Activated T-helper 1 cell treated with anti-CD3 and anti-CD28 coated beads, Interleukin-12 subunit alpha, Interleukin-12 subunit beta, Interleukin-2, Interleukin-4 antibody, amounts not matched to agents 30 ng/mL and 10 ng/mL and 1 ng/mL, durations not matched to agents 14 hours and 24 hours and 36 hours (primary cell): ENCODE data around the gene PLOD3. TPM values are rescaled to one million over a fixed set of nuclear protein-coding genes. Genes with fewer than 3 reads are reported as not detected.
A peak's percentile ranks its signal among the peaks of the same experiment; 100 is the strongest.

ENCODE experiments used
- DNase-seq: peaks from one replicate; pipeline ENCODE4 v3.0.0; 2021; ENCODE audit warnings: low spot score
- H3K27ac Mint-ChIP-seq: one replicate; pipeline ENCODE4 v1.8.0; 2021; ENCODE audit warnings: mild to moderate bottlenecking, mixed read lengths
- H3K27me3 Mint-ChIP-seq: one replicate; pipeline ENCODE4 v1.8.0; 2022; ENCODE audit warnings: mild to moderate bottlenecking, moderate library complexity, mixed read lengths; ENCODE audit not compliant: insufficient read depth
- H3K36me3 Mint-ChIP-seq: one replicate; pipeline ENCODE4 v1.8.0; 2021; ENCODE audit warnings: low read depth, mixed read lengths
- H3K4me1 Mint-ChIP-seq: one replicate; pipeline ENCODE4 v1.8.0; 2021; ENCODE audit warnings: low read depth, mixed read lengths
- H3K4me3 Mint-ChIP-seq: one replicate; pipeline ENCODE4 v1.8.0; 2021; ENCODE audit warnings: mild to moderate bottlenecking, moderate library complexity, mixed read lengths
- H3K9me3 Mint-ChIP-seq: one replicate; pipeline ENCODE4 v1.8.0; 2021; ENCODE audit warnings: mixed read lengths
- intact Hi-C: fragments of 100-400 bp; cut with micrococcal nuclease; formaldehyde crosslinking; loops from one replicate; pipeline ENCODE4 v1.15.1; 2024
- total RNA-seq: library from RNA; stranded (reverse); gene quantifications from 2 replicates; pipeline ENCODE4 v1.2.3, GENCODE V29; 2022

The PLOD3 gene
- total RNA-seq, 1 donor from 2014 or later = 65.2 TPM

DNA sequence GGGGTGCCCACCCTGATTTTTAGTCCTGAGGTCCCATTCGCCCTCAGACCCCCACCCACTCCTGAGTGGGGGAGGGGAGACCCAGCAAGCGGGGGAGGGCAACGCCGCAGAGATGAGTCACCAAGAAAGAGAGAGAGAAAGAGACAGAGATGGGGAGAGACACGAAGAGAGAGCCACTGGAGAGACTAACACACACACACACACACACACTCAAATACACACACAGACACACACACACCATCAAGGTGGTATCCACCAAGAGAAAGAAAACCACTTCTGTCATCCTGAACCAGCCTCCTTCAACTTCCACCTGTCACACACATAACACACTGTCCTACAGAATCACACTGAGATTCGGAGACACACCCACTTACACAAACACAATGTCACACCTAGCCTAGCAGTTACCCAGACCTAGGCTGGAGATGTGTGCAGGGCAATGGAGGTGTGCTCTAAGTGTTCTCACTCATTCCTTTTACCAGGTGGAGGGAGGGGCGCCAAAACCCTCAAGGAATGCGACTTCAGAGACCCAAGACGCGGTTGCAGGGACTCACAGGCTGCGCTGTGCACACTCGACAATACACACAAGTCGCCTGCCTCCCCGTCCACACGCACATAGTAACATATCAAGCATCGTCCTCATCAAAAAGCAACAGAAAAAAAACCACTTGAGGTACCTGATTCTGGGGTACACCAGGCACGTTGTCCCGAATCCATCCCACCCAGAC is 48.1 kb downstream of the PLOD3 start:
- peaks cover 82% of the 10 kb centered on the region for H3K27me3 Mint-ChIP-seq
- intact Hi-C loops = loop anchor here (1.0 kb wide), 1 partner anchor 25 kb away; no protein-coding TSS in a partner anchor
- no peaks in the 10 kb centered on the region for H3K9me3 Mint-ChIP-seq
- H3K27ac Mint-ChIP-seq = peak overlapping the region; percentile 77
- H3K4me3 Mint-ChIP-seq = peak overlapping the region; percentile 71
- no peak for DNase-seq
- peaks cover 75% of the 10 kb centered on the region for H3K4me1 Mint-ChIP-seq
- H3K36me3 Mint-ChIP-seq = peaks cover 3% of the 10 kb centered on the region

DNA sequence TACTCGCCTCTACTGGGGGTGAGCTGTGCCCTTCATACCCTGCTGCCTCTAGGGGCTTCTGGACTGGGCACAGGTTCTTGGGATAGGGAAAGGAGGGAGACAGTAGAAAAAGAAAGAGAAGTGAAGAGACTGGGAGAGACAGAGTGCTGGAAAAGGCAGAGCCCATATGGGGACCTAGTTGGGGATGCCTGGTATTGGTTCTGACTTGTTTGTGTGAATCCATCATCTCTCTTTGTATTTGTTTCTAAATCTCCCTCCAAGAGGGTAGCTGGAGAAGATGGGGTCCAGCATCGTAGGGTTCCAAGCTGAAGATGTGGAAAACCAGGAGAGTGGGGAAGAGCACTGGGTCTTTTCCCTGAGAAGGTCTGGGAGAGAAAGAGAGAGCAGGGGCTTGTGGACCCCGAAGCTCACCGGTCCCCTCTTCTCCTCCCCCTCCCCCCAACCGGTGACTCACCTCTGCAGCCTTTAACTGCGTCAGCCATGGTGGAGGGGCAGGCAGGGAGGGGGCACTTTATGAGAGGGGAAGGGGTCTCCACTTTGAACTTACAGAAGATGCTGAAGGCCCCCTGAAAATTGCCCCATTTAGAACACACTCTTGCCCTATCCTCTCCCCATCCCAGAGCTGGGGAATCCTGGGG is 48.9 kb downstream of the PLOD3 start:
- intact Hi-C loops = loop anchor here (1.0 kb wide), 1 partner anchor 24 kb away; no protein-coding TSS in a partner anchor
- Mint-ChIP-seq H3K4me3 (peak overlapping the region; percentile 27), H3K36me3 (peaks cover 3% of the 10 kb centered on the region), H3K4me1 (peaks cover 69% of the 10 kb centered on the region), H3K27me3 (peaks cover 77% of the 10 kb centered on the region), H3K27ac (no peak overlapping the region), H3K9me3 (no peaks in the 10 kb centered on the region)
- DNase-seq = no peak

DNA sequence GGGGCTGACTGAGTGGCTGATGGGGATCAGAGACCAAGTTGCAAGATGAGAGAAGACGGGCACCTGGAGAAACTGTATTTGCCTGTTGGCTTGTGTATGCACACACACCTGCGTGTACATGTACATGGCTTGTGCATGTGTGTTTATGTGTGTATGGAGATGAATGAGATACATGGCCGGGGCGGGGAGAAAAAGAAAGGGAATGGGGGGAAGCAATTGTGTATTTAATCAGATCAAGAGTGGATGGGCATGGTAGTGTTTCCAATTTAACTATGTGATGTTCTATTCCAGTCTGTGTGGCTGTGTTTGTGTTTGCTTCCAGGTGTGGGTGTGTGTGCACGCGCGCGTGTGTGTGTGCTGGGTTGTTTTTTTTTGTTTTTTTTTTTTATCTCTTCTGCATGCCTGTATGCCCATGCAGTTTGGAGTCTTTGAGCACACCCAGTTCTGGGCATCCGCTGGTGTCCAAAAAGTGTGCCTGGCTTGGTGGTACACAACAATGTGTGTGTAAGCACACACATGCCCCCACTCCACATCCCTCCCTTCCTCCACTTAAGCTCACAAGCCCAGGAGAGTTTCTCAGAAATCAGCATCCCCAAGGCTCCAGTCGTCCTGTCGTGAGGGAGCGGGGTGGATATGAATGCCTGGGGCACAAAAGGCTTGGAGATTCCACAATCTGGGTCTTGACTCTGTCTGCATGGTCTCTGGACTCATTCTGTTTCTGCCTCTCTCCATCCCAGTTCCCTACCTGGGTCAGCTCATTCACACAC is 49.6 kb downstream of the PLOD3 start:
- H3K4me1 Mint-ChIP-seq = peaks cover 69% of the 10 kb centered on the region
- H3K9me3 Mint-ChIP-seq = no peaks in the 10 kb centered on the region
- peaks cover 75% of the 10 kb centered on the region for H3K27me3 Mint-ChIP-seq
- DNase-seq = no peak
- no peak overlapping the region for H3K4me3 Mint-ChIP-seq
- peaks cover 3% of the 10 kb centered on the region for H3K36me3 Mint-ChIP-seq
- intact Hi-C loops = no loop called here
- peak overlapping the region; percentile 19 for H3K27ac Mint-ChIP-seq

DNA sequence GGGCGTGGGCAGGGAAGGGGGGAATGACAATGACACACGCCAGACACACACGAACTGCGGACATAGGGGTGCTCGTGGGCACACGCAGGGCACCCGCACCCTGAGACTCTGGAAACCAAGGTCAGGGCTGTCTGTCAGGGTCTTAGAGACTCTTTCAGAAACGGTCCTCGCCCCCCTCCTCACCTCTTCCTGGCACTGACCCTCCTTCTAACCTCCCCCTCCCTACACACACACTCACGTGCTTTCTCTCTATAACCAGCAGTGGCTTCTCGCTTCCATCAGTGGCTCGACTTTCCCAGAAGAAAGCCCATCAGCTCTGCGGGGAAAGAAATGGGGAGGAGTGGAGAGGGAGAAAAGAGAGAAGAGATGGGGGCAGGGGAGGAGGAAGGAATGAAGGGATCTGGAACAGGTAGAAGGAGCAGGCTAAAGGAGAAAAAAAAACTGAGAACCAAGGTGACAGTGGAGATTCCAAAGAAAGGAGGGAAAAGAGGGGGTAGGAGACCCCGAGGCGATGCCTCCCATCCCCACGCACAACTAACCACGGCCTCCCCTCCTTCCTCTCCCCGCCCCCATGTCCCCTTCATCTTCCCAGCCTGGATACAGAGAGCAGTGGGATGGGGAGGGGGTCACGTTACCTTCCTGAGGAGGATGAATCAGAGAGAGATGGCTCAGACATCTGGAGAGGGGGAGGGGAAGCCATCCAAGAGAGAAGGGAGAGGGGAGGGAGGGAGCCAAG is 50.3 kb downstream of the PLOD3 start:
- Mint-ChIP-seq H3K27ac (no peak overlapping the region), H3K9me3 (no peaks in the 10 kb centered on the region), H3K27me3 (peaks cover 77% of the 10 kb centered on the region), H3K36me3 (peaks cover 3% of the 10 kb centered on the region), H3K4me1 (peaks cover 69% of the 10 kb centered on the region), H3K4me3 (peak overlapping the region; percentile 26)
- no peak for DNase-seq
- intact Hi-C loops = no loop called here

DNA sequence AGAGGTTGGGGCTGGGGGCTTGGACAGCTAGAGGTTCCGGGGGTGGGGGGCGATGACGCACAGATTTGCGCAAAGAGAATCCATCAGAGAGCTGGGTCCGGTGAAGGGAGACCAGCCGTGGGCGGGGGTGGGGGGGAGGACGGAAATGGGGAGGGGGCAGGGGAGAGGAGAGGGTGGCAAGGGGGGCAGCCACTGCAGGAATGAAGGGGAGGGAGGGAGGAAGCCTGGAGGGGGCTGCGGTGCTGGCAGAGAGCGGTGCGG is 50.8 kb downstream of the PLOD3 start:
- peaks cover 65% of the 10 kb centered on the region for H3K4me1 Mint-ChIP-seq
- intact Hi-C loops = no loop called here
- H3K9me3 Mint-ChIP-seq = no peaks in the 10 kb centered on the region
- peaks cover 3% of the 10 kb centered on the region for H3K36me3 Mint-ChIP-seq
- no peak overlapping the region for H3K27ac Mint-ChIP-seq
- H3K4me3 Mint-ChIP-seq = peak overlapping the region; percentile 26
- no peak for DNase-seq
- peaks cover 73% of the 10 kb centered on the region for H3K27me3 Mint-ChIP-seq

DNA sequence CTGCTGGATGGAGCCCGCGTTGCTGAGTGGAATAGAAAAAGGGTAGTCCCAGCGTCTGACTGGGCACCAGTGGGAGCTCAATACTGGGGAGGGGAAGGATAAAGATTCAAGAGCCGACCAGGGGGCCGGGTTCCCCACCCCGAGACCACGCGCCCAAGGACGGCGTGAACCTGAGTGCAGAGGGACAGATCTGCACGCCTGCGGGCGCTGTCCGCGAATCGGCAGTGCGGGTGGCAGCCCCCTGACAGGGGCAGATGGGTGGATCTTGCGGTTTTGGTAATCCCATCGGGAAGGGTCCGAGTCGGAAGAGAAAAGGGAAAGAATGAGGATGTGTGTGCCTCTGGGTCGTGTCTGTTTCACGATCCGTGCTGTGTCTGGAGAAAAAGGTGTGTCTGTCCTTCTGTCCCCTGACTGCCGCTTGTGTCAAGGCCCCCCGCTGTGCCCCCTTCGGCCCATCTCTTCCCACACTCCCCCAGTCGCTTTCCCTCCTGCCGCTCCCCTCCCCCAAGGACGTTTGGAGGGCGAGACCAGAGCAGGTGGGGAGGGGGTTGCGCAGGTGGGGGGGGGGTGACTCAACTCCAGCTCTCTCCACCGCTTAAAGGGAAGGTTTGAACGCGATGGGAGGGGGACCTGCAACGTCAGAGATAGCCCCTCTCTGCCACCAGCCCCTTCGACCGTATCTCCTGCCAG is 51.3 kb downstream of the PLOD3 start:
- DNase-seq = no peak
- H3K4me3 Mint-ChIP-seq = peak overlapping the region; percentile 85
- H3K9me3 Mint-ChIP-seq = no peaks in the 10 kb centered on the region
- H3K27me3 Mint-ChIP-seq = peaks cover 69% of the 10 kb centered on the region
- peak overlapping the region; percentile 82 for H3K27ac Mint-ChIP-seq
- peaks cover 7% of the 10 kb centered on the region for H3K36me3 Mint-ChIP-seq
- intact Hi-C loops = loop anchor here (1.0 to 2.0 kb wide), 3 partner anchors 8 to 277 kb away; partner anchors contain the start of genes AP1S1 and UFSP1
- H3K4me1 Mint-ChIP-seq = peaks cover 60% of the 10 kb centered on the region

DNA sequence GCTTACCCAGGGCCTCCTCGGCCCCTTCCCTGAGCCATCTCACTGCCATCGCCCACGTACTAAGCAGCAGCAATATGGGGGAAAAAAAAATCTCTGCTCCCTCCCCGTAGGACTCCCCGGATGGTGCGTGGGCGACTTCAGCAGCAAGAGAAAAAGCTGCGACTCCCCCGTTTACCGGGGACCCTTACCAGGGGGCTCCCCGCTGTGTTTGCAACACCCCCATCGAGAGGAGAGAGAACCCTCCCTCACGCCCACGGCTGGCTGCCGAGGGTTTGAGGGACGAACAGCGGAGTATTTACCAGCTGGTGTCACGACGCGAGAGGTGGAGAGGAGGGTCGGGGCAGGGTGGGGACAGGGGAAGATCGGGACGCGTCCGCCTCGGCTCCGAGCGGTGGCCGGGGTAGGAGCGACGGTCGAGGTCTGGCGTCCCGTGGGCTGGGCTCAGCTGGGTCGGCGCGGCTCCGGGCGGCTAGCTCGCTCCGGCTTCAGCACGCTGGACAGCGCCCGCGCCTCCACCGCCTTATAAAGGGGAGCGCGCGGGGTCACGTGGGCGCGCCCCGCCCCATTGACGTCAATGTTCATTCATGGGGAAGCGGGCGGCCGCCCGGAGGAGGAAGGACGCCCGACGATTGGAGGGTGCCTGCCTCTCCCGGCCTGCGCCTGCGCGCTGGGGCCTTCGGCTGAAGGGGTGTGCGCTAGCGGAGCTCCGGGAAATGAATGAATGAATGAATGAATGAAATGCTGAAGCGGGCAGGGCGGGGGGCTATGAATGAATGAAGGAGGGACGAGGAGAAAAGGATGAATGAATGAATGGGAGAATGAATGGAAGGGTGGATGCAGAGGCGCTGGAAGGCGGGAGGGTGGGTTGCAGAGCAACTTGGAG is 52.1 kb downstream of the PLOD3 start, which contains the start of gene VGF:
Gene VGF (minus strand): TSS at position 495 of the 883 bp plus-strand sequence. CDS start 726 bp downstream, outside the sequence.
- no peaks in the 10 kb centered on the region for H3K9me3 Mint-ChIP-seq
- peaks cover 11% of the 10 kb centered on the region for H3K36me3 Mint-ChIP-seq
- H3K27ac Mint-ChIP-seq = peak within 1 kb of the TSS; percentile 82
- DNase-seq = peak; percentile 92
- peaks cover 61% of the 10 kb centered on the region for H3K27me3 Mint-ChIP-seq
- peak within 1 kb of the TSS; percentile 85 for H3K4me3 Mint-ChIP-seq
- intact Hi-C loops = loop anchor here (1.0 to 2.0 kb wide), 3 partner anchors 9 to 277 kb away; partner anchors contain the start of genes AP1S1 and UFSP1
- H3K4me1 Mint-ChIP-seq = peaks cover 52% of the 10 kb centered on the region

DNA sequence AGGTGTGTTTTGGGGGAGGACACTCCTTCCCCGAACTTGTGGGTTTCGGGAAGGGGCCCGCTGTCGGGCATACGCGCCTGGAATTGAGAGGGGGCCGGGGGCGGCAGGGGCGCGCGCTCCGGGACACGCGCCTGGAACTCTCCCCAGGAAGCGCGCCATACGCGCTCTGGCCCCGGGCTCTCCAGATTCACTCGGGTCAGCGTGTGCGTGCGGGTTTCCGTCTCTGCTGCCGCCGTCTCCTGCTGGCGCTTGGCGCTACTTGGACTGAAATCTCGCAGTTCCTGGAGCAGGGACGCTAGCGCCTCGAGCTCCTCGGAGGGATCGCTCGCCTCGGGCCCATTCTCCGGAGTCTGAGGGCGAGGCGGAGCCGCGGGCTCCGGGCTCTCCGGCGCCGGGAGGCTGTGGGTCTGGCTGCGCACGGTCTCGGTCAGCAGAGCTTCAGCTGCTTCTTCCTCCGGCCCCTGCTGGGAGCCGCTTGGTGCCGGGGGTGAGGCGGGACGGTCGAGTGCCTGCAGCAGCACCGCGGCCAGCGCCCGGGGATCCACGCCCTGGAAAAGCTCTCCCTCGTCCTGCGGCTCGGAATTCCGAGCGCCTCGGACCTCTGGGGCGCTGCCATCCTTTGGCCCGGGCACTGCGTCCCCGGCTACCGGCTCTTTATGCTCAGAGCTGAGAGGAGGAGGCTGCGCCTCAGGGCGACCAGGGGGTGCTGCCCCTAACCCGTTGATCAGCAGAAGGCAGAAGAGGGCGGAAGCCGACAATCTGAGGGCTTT is 53.1 kb downstream of the PLOD3 start:
- Mint-ChIP-seq H3K9me3 (no peaks in the 10 kb centered on the region), H3K36me3 (peaks cover 12% of the 10 kb centered on the region), H3K4me1 (peaks cover 44% of the 10 kb centered on the region), H3K27me3 (peaks cover 53% of the 10 kb centered on the region), H3K27ac (peak overlapping the region; percentile 29), H3K4me3 (peak overlapping the region; percentile 85)
- no peak for DNase-seq
- intact Hi-C loops = loop anchor here (2.0 kb wide), 1 partner anchor 275 kb away; the partner anchor contains the start of gene UFSP1

DNA sequence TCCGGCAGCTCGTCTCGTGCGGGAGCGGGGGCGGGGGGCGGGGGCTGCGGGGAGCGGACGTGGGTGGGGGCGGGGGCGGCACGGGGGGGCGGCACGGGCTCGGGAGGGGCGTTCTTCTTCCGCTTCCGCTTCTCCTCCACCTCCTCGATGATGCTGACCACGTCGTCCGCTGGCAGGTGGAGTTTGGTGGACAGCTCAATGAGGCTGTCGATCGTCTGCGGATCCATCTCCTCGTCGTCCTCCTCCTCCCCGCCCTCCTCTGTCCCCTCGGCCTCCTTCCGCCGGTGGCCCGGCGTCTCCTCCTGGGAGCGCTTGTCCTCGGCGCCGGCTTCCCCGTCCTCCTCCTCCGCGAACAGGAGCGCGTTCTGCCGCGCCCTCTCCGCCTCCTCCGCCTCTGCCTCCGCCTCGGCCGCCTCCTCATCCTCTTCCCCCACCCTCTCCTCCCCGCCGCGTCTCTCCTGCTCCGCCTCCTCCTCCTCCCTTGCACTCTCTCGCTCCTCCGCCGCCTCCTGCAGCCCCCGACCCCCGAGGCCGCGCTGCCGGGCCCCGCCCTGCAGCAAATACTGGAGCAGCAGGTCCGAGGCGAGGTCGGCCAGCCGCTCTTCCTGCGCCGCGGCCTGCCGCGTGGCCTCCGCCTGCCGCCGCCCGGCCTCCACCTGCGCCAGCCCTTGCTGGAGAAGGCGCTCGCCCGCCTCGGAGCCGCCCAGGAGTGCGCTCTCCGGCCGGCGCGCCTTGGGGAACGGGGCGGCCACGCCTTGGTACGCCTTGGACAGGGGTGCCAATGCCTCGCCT is 53.9 kb downstream of the PLOD3 start:
- H3K9me3 Mint-ChIP-seq = no peaks in the 10 kb centered on the region
- DNase-seq = peak; percentile 42
- H3K4me3 Mint-ChIP-seq = peak overlapping the region; percentile 71
- H3K27me3 Mint-ChIP-seq = peaks cover 47% of the 10 kb centered on the region
- peaks cover 12% of the 10 kb centered on the region for H3K36me3 Mint-ChIP-seq
- peaks cover 37% of the 10 kb centered on the region for H3K4me1 Mint-ChIP-seq
- intact Hi-C loops = loop anchor here (2.0 kb wide), 1 partner anchor 275 kb away; the partner anchor contains the start of gene UFSP1
- H3K27ac Mint-ChIP-seq = no peak overlapping the region

DNA sequence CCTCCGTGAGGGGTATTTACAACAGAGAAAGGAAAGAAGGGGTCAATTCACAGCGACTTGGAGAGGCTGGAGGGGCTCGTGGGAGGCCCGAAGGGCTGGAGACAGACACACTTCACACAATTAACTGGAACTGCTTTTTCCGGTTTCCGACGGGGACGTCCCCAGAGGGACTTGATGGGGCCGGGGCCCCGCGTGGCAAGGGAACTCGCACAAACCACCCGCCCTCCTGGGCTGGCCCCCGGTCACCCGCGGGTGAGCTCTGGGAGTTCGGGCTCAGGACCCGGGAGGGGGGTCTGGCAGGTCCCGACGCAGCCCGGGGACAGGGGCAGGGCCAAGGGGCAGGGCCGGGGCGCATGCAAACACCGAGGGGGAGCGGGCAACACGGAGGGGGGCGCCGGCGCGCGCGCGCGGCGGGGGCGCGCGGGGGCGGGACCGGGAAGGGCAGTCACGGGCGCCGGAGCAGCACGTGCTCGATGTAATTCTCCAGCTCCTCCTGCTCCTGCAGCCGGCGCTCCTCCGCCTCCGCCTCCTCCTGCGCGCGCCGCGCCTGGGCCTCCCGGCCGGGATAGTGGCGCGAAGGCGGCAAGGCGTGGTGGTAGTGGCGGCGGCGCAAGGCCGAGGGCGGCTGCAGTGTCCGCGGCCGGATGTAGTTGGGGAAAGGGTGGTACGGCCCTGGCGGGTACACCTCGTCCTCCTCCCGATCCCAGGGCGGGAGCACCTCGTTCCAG is 54.7 kb downstream of the PLOD3 start:
- peaks cover 39% of the 10 kb centered on the region for H3K27me3 Mint-ChIP-seq
- intact Hi-C loops = no loop called here
- peaks cover 16% of the 10 kb centered on the region for H3K36me3 Mint-ChIP-seq
- H3K4me1 Mint-ChIP-seq = peaks cover 31% of the 10 kb centered on the region
- no peaks in the 10 kb centered on the region for H3K9me3 Mint-ChIP-seq
- H3K4me3 Mint-ChIP-seq = peak overlapping the region; percentile 68
- no peak for DNase-seq
- peak overlapping the region; percentile 34 for H3K27ac Mint-ChIP-seq
